ENCODE measurements around the gene CMSS1.
A peak's percentile ranks its signal among the peaks of the same experiment; 100 is the strongest.

The CMSS1 gene

GRCh38 chr3:99960941-99961340 lies 143.3 kb downstream of the CMSS1 start:
- peak; percentile 48 for DNase-seq (ENCODE audit: extremely low spot score)
- CTCF ChIA-PET = interaction anchor here (0.9 kb wide), 1 partner anchor 108 kb away, joined by 3 read pairs; no protein-coding TSS in a partner anchor
- POLR2A ChIA-PET = no interaction called here
- TF ChIP-seq PKNOX1 (IDR thresholded peaks at IDR 0.05) = peak; percentile 68
- TF ChIP-seq L3MBTL2 (conservative IDR thresholded peaks at IDR 0.05) = no peak
- no peak for TF ChIP-seq NFRKB (IDR thresholded peaks at IDR 0.05)
- TF ChIP-seq SP1 (IDR thresholded peaks at IDR 0.05) = no peak
- TF ChIP-seq CTBP1 (IDR thresholded peaks at IDR 0.05; ENCODE audit: borderline replicate concordance) = peak; percentile 72; the same call in 1 of the 2 replicates
- peak; percentile 90 for TF ChIP-seq ARNT (IDR thresholded peaks at IDR 0.05)
- no peak for TF ChIP-seq TARDBP (IDR thresholded peaks at IDR 0.05)

- no peak for DNase-seq (ENCODE audit: extremely low spot score)
- ChIA-PET POLR2A (no interaction called here), CTCF (interaction anchor here (0.9 kb wide), 1 partner anchor 107 kb away, joined by 3 read pairs; no protein-coding TSS in a partner anchor)
- TF ChIP-seq TARDBP (IDR thresholded peaks at IDR 0.05) = no peak
- 0 out of 2 replicates have a peak, but pooled peaks have one; percentile 11 for TF ChIP-seq PKNOX1 (IDR thresholded peaks at IDR 0.05)
Measured at GRCh38 chr3:99961756-99962515, 144.3 kb downstream of the CMSS1 start.

- no peak for DNase-seq (ENCODE audit: extremely low spot score)
- CTCF ChIA-PET = no interaction called here
- POLR2A ChIA-PET = no interaction called here
- TF ChIP-seq NFRKB (IDR thresholded peaks at IDR 0.05) (no peak), FOXK2 (IDR thresholded peaks at IDR 0.05) (no peak), FOXA1 (IDR thresholded peaks at IDR 0.05) (no peak), HDGF (IDR thresholded peaks at IDR 0.05; ENCODE audit: borderline replicate concordance) (no peak), LEF1 (IDR thresholded peaks at IDR 0.05; ENCODE audit: borderline replicate concordance) (no peak), ARNT (IDR thresholded peaks at IDR 0.05) (no peak), BHLHE40 (IDR thresholded peaks at IDR 0.05; ENCODE audit: borderline replicate concordance) (no peak), ELF4 (IDR thresholded peaks at IDR 0.05) (no peak), PKNOX1 (IDR thresholded peaks at IDR 0.05) (no peak), SUZ12 (IDR thresholded peaks at IDR 0.05) (no peak), TARDBP (IDR thresholded peaks at IDR 0.05) (no peak), ZNF384 (IDR thresholded peaks at IDR 0.05) (no peak), CTBP1 (IDR thresholded peaks at IDR 0.05; ENCODE audit: borderline replicate concordance) (no peak), FOXM1 (IDR thresholded peaks at IDR 0.05; ENCODE audit: borderline replicate concordance) (no peak), SP1 (IDR thresholded peaks at IDR 0.05) (no peak), L3MBTL2 (conservative IDR thresholded peaks at IDR 0.05) (no peak)
Measured at GRCh38 chr3:99962703-99963102, 145.0 kb downstream of the CMSS1 start.

- DNase-seq (ENCODE audit: extremely low spot score) = no peak
- TF ChIP-seq SP1 (IDR thresholded peaks at IDR 0.05) (no peak), ARNT (IDR thresholded peaks at IDR 0.05) (no peak), SUZ12 (IDR thresholded peaks at IDR 0.05) (no peak), FOXM1 (IDR thresholded peaks at IDR 0.05; ENCODE audit: borderline replicate concordance) (no peak), HDGF (IDR thresholded peaks at IDR 0.05; ENCODE audit: borderline replicate concordance) (no peak), CTBP1 (IDR thresholded peaks at IDR 0.05; ENCODE audit: borderline replicate concordance) (no peak; the same call in 1 of the 2 replicates), FOXA1 (IDR thresholded peaks at IDR 0.05) (no peak), BHLHE40 (IDR thresholded peaks at IDR 0.05; ENCODE audit: borderline replicate concordance) (no peak), ELF4 (IDR thresholded peaks at IDR 0.05) (no peak)
- ChIA-PET CTCF (no interaction called here), POLR2A (no interaction called here)
Measured at GRCh38 chr3:99965077-99965476, 147.4 kb downstream of the CMSS1 start.

- CTCF ChIA-PET = no interaction called here
- DNase-seq (ENCODE audit: extremely low spot score) = no peak
- TF ChIP-seq BHLHE40 (IDR thresholded peaks at IDR 0.05; ENCODE audit: borderline replicate concordance) = no peak
- no peak for TF ChIP-seq L3MBTL2 (conservative IDR thresholded peaks at IDR 0.05)
- no peak for TF ChIP-seq LEF1 (IDR thresholded peaks at IDR 0.05; ENCODE audit: borderline replicate concordance)
- TF ChIP-seq TARDBP (IDR thresholded peaks at IDR 0.05) = no peak
- no peak for TF ChIP-seq ARNT (IDR thresholded peaks at IDR 0.05)
- no peak for TF ChIP-seq ZNF384 (IDR thresholded peaks at IDR 0.05)
- TF ChIP-seq ELF4 (IDR thresholded peaks at IDR 0.05) = no peak
- TF ChIP-seq SUZ12 (IDR thresholded peaks at IDR 0.05) = no peak
- TF ChIP-seq NFRKB (IDR thresholded peaks at IDR 0.05) = no peak
- TF ChIP-seq FOXK2 (IDR thresholded peaks at IDR 0.05) = no peak
- TF ChIP-seq PKNOX1 (IDR thresholded peaks at IDR 0.05) = no peak
- TF ChIP-seq FOXA1 (IDR thresholded peaks at IDR 0.05) = no peak
- no peak for TF ChIP-seq FOXM1 (IDR thresholded peaks at IDR 0.05; ENCODE audit: borderline replicate concordance)
- TF ChIP-seq CTBP1 (IDR thresholded peaks at IDR 0.05; ENCODE audit: borderline replicate concordance) = no peak
- TF ChIP-seq HDGF (IDR thresholded peaks at IDR 0.05; ENCODE audit: borderline replicate concordance) = no peak
- TF ChIP-seq SP1 (IDR thresholded peaks at IDR 0.05) = no peak
- POLR2A ChIA-PET = no interaction called here
Measured at GRCh38 chr3:99965681-99966408, 148.2 kb downstream of the CMSS1 start.
